K562 (cell line): ENCODE results near the gene OR11A1. TPM values are rescaled to one million over a fixed set of nuclear protein-coding genes. Genes with fewer than 3 reads are reported as not detected.

ENCODE experiments used
- CTBP1 ChIP-seq: fragments of 450-650 bp; IDR thresholded peaks from 2 replicates; pipeline ENCODE4 v1.6.1; 2016; ENCODE audit warnings: borderline replicate concordance
- ELF4 ChIP-seq: fragments of 450-650 bp; formaldehyde crosslinking; IDR thresholded peaks from 2 replicates; pipeline ENCODE4 v1.4.0; 2022; ENCODE audit warnings: missing genetic modification characterization
- FOSL1 ChIP-seq: fragments of 200-800 bp; sonication (Bioruptor generic); conservative IDR thresholded peaks from 2 replicates; pipeline ENCODE4 v1.6.1; 2016; ENCODE audit warnings: missing genetic modification characterization, missing compliant biosample characterization
- HEY1 ChIP-seq: fragments of 250-450 bp; sonication (Bioruptor Pico); IDR thresholded peaks from 2 replicates; pipeline ENCODE4 v1.5.0; 2020; ENCODE audit warnings: mild to moderate bottlenecking, moderate library complexity, borderline replicate concordance
- MYBL2 ChIP-seq, 2 experiments: fragments of 450-650 bp in 1 of 2; sonication (generic) in 1 of 2; formaldehyde crosslinking in 1 of 2; IDR thresholded peaks; 2 replicates each; pipeline versions ENCODE4 v1.6.1 to v1.8.1; 2017 to 2022; ENCODE audit warnings: borderline replicate concordance in 1 of 2, inconsistent platforms in 1 of 2, low read depth in 1 of 2, mild to moderate bottlenecking in 1 of 2, missing genetic modification reagents in 1 of 2, moderate library complexity in 1 of 2
- NFE2 ChIP-seq: IDR thresholded peaks from 2 replicates; pipeline ENCODE4 v1.6.1; 2014; ENCODE audit warnings: antibody characterized with exemption, low read depth
- SIN3A ChIP-seq, 2 experiments: fragments of 150-350 bp in 1 of 2; IDR thresholded peaks; 2 replicates each; pipeline ENCODE4 v1.6.1; 2011 to 2016; ENCODE audit warnings: borderline replicate concordance in 2 of 2, low read depth in 2 of 2, low read length in 2 of 2, mild to moderate bottlenecking in 2 of 2, moderate library complexity in 2 of 2; ENCODE audit not compliant: control insufficient read depth in 1 of 2
- SMARCE1 ChIP-seq: fragments of 450-650 bp; IDR thresholded peaks from 2 replicates; pipeline ENCODE4 v1.7.1; 2016; ENCODE audit warnings: mild to moderate bottlenecking
- ZEB2 ChIP-seq: fragments of 450-650 bp; IDR thresholded peaks from 2 replicates; pipeline ENCODE4 v1.6.1; 2016
- ZNF589 ChIP-seq: fragments of 200-800 bp; sonication (Bioruptor generic); IDR thresholded peaks from 2 replicates; pipeline ENCODE4 v1.6.1; 2016; ENCODE audit warnings: low read depth, missing genetic modification characterization, missing compliant biosample characterization
- polyA plus RNA-seq, 8 experiments: library from polyadenylated mRNA; depleted of rRNA in 4 of 8; stranded (reverse) in 5 of 8; unstranded in 3 of 8; fragments of >200 nt; fragmentation: Nextera tagmentation in 2 of 8; fragmentation: Illumina TruSeq in 1 of 8; extraction: Ambion mirVana in 2 of 8; extraction: Trizol in 1 of 8; gene quantifications; 2 replicates each; pipeline versions ENCODE4 v1.2.1 to v1.2.3, GENCODE V29; 2011 to 2014; ENCODE audit warnings: inconsistent platforms in 1 of 8, missing spikeins in 1 of 8
- total RNA-seq, 7 experiments: library from RNA; depleted of rRNA in 6 of 7; stranded (reverse); fragments of >200 nt in 6 of 7; fragmentation: Illumina TruSeq in 2 of 7; extraction: Trizol in 2 of 7; gene quantifications; 2 replicates each; pipeline versions ENCODE4 v1.2.1 to v1.2.3, GENCODE V29; 2011 to 2021; ENCODE audit warnings: low replicate concordance in 1 of 7
- TF ChIP-seq, protein P1 (sequence below): sonication (generic); formaldehyde crosslinking; IDR thresholded peaks from 2 replicates; pipeline ENCODE4 v1.5.0; 2020; ENCODE audit warnings: missing genetic modification reagents
- TF ChIP-seq, protein P2 (sequence below): fragments of 250-450 bp; sonication (Bioruptor Pico); IDR thresholded peaks from 2 replicates; pipeline ENCODE4 v1.4.0; 2020; ENCODE audit warnings: mild to moderate bottlenecking
- TF ChIP-seq, protein P3 (sequence below): fragments of 250-450 bp; sonication (Bioruptor Pico); IDR thresholded peaks from 2 replicates; pipeline ENCODE4 v1.4.0; 2020; ENCODE audit warnings: mild to moderate bottlenecking, moderate library complexity, borderline replicate concordance
- TF ChIP-seq, protein P4 (sequence below): fragments of 450-650 bp; formaldehyde crosslinking; IDR thresholded peaks from 2 replicates; pipeline ENCODE4 v1.4.0; 2020; ENCODE audit warnings: mild to moderate bottlenecking, moderate library complexity

Gene OR11A1
- total and polyA plus RNA-seq, 9 of the 15 experiments (the other 6 are each of a cell fraction or from before 2014, with no cell fraction given), result not detected

DNA sequence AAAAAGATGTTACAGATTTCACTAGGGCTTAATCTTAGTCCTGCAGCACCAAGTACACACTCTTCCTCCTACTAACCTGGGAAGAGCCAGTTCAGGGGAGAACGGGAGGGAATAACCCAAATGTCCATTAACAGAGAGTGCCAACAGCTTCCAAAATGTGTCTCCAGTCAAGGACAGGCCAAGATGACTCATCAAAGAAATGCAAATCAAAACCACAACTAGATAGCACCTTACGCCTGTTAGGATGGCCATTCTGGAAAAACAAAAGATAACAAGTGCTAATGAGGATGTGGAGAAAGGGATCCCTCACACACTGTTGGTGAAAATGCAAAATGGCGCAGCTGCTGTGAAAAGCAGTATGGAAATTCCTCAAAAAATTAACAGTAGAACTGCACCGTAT lies 34.7 kb upstream of the OR11A1 start (continued):
- TF ChIP-seq, protein P1, sequence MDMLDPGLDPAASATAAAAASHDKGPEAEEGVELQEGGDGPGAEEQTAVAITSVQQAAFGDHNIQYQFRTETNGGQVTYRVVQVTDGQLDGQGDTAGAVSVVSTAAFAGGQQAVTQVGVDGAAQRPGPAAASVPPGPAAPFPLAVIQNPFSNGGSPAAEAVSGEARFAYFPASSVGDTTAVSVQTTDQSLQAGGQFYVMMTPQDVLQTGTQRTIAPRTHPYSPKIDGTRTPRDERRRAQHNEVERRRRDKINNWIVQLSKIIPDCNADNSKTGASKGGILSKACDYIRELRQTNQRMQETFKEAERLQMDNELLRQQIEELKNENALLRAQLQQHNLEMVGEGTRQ (CRISPR knock-in tag), result no peak
- peak; percentile 79 for TF ChIP-seq NFE2
- TF ChIP-seq ZNF589, result no peak
- TF ChIP-seq, protein P2, sequence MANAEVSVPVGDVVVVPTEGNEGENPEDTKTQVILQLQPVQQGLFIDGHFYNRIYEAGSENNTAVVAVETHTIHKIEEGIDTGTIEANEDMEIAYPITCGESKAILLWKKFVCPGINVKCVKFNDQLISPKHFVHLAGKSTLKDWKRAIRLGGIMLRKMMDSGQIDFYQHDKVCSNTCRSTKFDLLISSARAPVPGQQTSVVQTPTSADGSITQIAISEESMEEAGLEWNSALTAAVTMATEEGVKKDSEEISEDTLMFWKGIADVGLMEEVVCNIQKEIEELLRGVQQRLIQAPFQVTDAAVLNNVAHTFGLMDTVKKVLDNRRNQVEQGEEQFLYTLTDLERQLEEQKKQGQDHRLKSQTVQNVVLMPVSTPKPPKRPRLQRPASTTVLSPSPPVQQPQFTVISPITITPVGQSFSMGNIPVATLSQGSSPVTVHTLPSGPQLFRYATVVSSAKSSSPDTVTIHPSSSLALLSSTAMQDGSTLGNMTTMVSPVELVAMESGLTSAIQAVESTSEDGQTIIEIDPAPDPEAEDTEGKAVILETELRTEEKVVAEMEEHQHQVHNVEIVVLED (CRISPR knock-in tag), result peak; percentile 42; the same call in 1 of the 2 replicates
- no peak for TF ChIP-seq SIN3A (IDR thresholded peaks at IDR 0.05; ENCODE audit: borderline replicate concordance in 2 of 2, control insufficient read depth in 1 of 2, low read depth in 2 of 2, low read length in 2 of 2)
- TF ChIP-seq, protein P3, sequence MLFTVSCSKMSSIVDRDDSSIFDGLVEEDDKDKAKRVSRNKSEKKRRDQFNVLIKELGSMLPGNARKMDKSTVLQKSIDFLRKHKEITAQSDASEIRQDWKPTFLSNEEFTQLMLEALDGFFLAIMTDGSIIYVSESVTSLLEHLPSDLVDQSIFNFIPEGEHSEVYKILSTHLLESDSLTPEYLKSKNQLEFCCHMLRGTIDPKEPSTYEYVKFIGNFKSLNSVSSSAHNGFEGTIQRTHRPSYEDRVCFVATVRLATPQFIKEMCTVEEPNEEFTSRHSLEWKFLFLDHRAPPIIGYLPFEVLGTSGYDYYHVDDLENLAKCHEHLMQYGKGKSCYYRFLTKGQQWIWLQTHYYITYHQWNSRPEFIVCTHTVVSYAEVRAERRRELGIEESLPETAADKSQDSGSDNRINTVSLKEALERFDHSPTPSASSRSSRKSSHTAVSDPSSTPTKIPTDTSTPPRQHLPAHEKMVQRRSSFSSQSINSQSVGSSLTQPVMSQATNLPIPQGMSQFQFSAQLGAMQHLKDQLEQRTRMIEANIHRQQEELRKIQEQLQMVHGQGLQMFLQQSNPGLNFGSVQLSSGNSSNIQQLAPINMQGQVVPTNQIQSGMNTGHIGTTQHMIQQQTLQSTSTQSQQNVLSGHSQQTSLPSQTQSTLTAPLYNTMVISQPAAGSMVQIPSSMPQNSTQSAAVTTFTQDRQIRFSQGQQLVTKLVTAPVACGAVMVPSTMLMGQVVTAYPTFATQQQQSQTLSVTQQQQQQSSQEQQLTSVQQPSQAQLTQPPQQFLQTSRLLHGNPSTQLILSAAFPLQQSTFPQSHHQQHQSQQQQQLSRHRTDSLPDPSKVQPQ (CRISPR knock-in tag), result 0 out of 2 replicates have a peak, but pooled peaks have one; percentile 32
- TF ChIP-seq HEY1 (CRISPR knock-in tag), result 0 out of 2 replicates have a peak, but pooled peaks have one; percentile 67
- peak; percentile 77 for TF ChIP-seq CTBP1
- no peak for TF ChIP-seq MYBL2 (IDR thresholded peaks at IDR 0.05; ENCODE audit: low read depth)
- TF ChIP-seq MYBL2 (CRISPR knock-in tag; IDR thresholded peaks at IDR 0.05; ENCODE audit: borderline replicate concordance), result no peak
- TF ChIP-seq SMARCE1, result peak; percentile 68; the same call in 1 of the 2 replicates
- TF ChIP-seq, protein P4, sequence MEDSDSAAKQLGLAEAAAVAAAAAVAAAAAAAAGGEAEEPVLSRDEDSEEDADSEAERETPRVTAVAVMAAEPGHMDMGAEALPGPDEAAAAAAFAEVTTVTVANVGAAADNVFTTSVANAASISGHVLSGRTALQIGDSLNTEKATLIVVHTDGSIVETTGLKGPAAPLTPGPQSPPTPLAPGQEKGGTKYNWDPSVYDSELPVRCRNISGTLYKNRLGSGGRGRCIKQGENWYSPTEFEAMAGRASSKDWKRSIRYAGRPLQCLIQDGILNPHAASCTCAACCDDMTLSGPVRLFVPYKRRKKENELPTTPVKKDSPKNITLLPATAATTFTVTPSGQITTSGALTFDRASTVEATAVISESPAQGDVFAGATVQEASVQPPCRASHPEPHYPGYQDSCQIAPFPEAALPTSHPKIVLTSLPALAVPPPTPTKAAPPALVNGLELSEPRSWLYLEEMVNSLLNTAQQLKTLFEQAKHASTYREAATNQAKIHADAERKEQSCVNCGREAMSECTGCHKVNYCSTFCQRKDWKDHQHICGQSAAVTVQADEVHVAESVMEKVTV, result 0 out of 2 replicates have a peak, but pooled peaks have one; percentile 9
- 0 out of 2 replicates have a peak, but pooled peaks have one; percentile 37 for TF ChIP-seq ZEB2
- peak; percentile 93 for TF ChIP-seq FOSL1
- 0 out of 2 replicates have a peak, but pooled peaks have one; percentile 41 for TF ChIP-seq ELF4
